GM12874 (cell line): ENCODE results near the gene WDTC1.

Source experiments
- CTCF ChIP-seq: IDR thresholded peaks from 2 replicates; pipeline ENCODE4 v1.5.1; 2011; ENCODE audit warnings: low read depth, mild to moderate bottlenecking, control low read depth, low read length, moderate library complexity; ENCODE audit not compliant: insufficient read depth

The WDTC1 gene

GRCh38 chr1:27296773-27297291 lies 62.4 kb downstream of the WDTC1 start:
- peak; percentile 78 for TF ChIP-seq CTCF

DNA sequence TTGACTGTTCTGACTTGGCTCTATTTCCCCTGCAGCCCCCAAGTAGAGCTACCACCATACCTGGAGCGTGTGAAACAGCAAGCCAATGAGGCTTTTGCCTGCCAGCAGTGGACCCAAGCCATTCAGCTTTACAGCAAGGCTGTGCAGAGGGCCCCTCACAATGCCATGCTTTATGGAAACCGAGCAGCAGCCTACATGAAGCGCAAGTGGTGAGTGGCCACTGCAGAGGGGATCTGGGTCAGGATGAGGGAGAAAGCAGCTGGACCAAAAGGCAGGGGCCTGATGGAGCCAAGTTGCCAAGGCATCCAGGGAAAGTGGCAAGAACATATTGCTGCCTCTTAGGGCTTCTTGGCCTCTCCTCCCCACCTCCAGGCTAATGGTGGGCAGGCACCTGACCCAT lies 63.5 kb downstream of the WDTC1 start:
- no peak for TF ChIP-seq CTCF

DNA sequence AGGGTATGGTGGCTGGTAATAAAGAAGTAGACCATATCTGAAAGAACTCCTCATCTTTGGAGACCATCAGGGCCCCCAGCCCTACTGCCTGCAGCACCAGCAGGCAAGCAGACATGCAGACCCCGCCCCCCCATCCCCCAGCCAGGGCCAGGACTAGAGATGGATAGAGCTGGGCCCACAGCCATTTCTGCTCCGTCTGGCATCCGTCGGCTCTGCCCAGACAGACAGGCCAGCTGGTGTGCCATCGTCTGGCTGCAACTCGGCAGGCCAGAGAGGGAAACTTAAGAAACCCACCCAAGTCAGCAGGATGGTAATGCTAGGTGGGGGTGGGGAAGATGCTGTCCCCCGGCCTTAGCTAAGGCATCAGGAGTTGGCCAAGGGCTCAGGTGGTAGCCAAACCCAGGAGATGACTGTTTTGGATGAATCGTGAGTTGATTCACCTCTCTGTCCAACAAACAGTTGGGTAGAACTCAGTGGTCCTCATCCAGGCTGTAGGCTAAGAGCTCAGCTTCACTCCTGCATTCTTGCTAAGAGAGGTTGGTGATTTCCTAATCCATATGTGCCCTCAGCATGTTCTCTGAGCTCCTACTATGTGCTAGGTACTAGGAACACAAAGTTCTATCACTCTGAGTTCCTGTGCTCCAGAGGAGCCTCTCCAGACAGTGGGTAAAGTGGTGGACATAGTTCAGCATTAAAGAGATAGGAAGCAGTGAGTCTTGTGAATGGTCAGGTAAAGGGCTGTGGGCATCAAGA lies 64.4 kb downstream of the WDTC1 start:
- TF ChIP-seq CTCF = no peak

DNA sequence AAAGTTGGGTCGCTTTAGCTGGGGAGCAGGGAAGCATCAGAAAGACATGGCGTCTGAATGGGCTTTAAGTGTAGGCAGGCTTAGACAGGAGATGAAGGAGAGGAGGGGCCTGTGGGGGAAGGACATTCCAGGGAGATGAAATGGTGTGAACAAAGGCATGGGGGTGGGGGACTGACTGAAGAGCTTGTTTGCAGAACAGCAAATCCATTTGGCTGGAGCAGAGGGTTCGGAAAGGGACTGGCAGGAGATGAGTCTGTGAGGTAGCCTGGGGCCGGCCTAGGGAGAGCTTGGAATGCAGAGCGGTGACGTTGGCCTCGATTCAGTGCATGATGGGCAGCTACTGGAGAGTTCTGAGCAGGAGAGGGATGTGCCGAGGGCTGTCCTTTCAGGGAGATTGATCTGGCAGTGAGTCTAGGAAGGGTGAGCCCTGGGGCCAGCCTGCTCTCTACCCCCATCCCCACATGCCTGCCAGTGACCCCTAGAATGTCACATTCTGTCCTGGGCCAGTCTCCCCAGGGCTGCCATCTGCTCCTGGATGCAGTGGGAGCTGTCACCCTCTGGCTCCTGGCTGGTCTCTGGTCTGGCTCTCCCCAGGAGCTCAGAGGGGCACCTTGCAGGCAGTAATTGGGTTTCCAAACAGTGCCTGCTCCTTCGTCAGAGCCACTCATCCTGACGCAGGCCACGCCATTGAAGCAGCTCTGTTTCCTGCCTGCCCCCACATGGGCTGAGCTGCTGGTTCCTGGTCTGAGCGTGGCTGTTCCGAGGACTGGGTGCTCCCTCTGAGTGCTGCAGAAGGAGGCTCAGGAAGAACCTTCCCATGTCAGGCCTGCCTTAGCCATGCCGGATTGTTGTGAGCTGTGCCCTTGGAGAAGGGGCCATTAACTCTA lies 65.2 kb downstream of the WDTC1 start:
- TF ChIP-seq CTCF = no peak

- peak; percentile 99 for TF ChIP-seq CTCF
Measured at GRCh38 chr1:27300341-27301051, 66.1 kb downstream of the WDTC1 start.

DNA sequence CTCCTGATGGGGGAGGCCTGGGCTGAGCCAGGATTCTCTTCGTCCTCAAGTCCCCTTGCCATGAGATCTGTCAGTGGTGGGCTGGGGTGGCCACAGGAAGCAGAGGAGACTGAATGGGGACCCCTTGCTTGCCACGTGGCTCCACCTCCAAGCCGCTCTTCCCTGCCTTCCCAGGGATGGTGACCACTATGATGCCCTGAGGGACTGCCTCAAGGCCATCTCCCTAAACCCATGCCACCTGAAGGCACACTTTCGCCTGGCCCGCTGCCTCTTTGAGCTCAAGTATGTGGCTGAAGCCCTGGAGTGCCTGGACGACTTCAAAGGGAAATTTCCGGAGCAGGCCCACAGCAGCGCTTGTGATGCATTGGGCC lies 66.6 kb downstream of the WDTC1 start:
- no peak for TF ChIP-seq CTCF
